ENCODE results near the gene CACNA1H. TPM values are rescaled to one million over a fixed set of nuclear protein-coding genes. Genes with fewer than 3 reads are reported as not detected.

Gene CACNA1H
- total RNA-seq, 2 experiments from 2014 or later, result 0.27 to 0.34 TPM

DNA sequence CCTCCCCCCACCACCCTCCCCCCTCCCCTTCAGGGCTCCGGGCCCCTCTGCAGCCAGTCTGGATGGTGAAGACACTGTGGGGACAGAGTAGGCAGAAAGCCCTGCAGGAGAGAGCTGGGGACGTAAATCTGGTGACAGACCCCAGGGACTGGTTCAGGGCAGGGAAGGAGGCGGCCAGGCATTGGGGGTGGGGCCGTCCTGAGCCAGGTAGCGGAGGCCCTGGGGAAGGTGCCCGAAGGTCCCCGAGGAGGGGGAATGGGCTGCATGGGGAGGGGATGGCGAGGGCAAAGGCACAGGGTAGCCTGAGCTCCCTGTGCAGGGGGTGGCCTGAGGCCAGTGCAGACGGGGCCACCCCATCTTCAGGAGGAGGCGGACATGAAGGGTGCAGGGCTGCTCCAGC is 26.3 kb upstream of the CACNA1H start:
- no peak for TF ChIP-seq CTCF (IDR thresholded peaks at IDR 0.05)
- POLR2A ChIA-PET, result no interaction called here
- intact Hi-C loops (cut with micrococcal nuclease), result no loop called here
- ATAC-seq (no peak), DNase-seq (no peak)
- Mint-ChIP-seq H3K27ac (no peak overlapping the region), H3K9me3 (no peaks in the 10 kb centered on the region), H3K4me3 (no peak overlapping the region), H3K4me1 (ENCODE audit: low read depth) (no peaks in the 10 kb centered on the region), H3K36me3 (ENCODE audit: low read depth) (no peaks in the 10 kb centered on the region), H3K27me3 (no peaks in the 10 kb centered on the region)
- CTCF ChIA-PET, result no interaction called here

DNA sequence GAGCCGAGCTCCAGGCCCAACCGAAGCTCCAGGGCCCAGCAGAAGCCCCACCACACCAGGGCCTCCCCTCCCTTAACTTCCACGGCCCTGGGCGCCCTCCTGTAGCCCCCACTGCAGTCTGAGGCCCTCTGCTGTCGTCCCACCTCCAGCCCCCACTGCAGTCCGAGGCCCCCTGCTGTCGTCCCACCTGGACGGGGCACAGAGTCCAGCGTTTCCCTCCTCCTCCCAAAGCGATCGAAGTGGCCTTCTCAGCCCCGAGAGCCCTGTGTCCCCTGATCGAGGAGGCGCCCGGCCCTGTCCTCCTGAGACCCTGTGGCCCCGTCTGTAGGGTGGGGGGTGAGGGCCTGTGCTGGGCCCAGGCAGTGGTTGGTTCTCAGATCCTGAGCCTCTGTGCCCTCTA is 25.8 kb upstream of the CACNA1H start:
- no peak for TF ChIP-seq CTCF (IDR thresholded peaks at IDR 0.05)
- Mint-ChIP-seq H3K4me3 (no peak overlapping the region), H3K27me3 (no peaks in the 10 kb centered on the region), H3K27ac (no peak overlapping the region), H3K4me1 (ENCODE audit: low read depth) (no peaks in the 10 kb centered on the region), H3K9me3 (no peaks in the 10 kb centered on the region), H3K36me3 (ENCODE audit: low read depth) (no peaks in the 10 kb centered on the region)
- intact Hi-C loops (cut with micrococcal nuclease), result no loop called here
- ATAC-seq (no peak), DNase-seq (no peak)
- POLR2A ChIA-PET, result no interaction called here
- CTCF ChIA-PET, result no interaction called here

DNA sequence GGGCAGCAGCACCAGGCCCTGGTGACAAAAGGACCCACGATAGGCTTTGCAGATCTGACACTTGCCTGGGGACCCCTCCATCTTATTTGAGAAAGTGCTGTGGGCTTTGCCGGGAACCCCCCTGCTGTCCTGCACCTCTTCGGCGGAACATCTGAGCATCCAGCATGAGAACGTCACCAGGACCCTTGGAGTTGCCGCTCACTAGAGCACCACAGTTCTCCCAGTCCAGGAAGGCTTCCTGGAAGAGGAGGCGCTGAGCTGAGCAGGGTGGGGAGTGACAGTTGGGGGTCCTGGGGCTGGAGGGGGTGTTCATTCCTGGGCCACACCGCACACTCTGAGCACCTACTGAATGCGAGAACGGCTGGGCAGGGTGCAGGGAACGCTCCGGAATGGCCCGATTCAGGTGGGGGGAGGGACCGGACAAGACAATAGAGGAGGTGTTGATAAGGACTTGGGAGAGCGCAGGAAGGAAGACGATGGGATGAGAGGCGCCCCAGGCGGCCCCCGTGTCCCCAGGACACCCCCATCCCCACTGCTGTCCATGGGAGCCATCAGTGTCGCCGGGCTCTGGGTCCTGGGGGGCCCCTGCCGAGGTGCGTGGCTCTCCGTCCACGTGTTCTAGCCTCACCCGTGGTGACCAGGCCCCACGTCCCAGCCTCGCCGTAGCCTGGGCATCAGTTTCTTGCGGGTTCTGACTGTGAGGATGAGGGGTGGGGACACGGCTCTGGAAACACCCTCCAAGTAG is 24.8 kb upstream of the CACNA1H start:
- no peak for DNase-seq
- H3K27me3 Mint-ChIP-seq, result no peaks in the 10 kb centered on the region
- ATAC-seq, result no peak
- H3K4me3 Mint-ChIP-seq, result no peak overlapping the region
- H3K9me3 Mint-ChIP-seq, result no peaks in the 10 kb centered on the region
- H3K4me1 Mint-ChIP-seq (ENCODE audit: low read depth), result no peaks in the 10 kb centered on the region
- no peak overlapping the region for H3K27ac Mint-ChIP-seq
- POLR2A ChIA-PET, result no interaction called here
- no peaks in the 10 kb centered on the region for H3K36me3 Mint-ChIP-seq (ENCODE audit: low read depth)
- CTCF ChIA-PET, result no interaction called here
- no peak for TF ChIP-seq CTCF (IDR thresholded peaks at IDR 0.05)
- intact Hi-C loops (cut with micrococcal nuclease), result no loop called here

GRCh38 chr16:1129106-1129960 is 23.6 kb upstream of the CACNA1H start:
- ATAC-seq, result no peak

More at GRCh38 chr16:1129106-1129960, 23.6 kb upstream of the CACNA1H start:
- no peaks in the 10 kb centered on the region for H3K4me1 Mint-ChIP-seq (ENCODE audit: low read depth)
- intact Hi-C loops (cut with micrococcal nuclease), result no loop called here
- ChIA-PET CTCF (no interaction called here), POLR2A (no interaction called here)
- no peak for DNase-seq
- H3K36me3 Mint-ChIP-seq (ENCODE audit: low read depth), result no peaks in the 10 kb centered on the region
- TF ChIP-seq CTCF (IDR thresholded peaks at IDR 0.05), result no peak
- no peak overlapping the region for H3K27ac Mint-ChIP-seq
- H3K4me3 Mint-ChIP-seq, result no peak overlapping the region
- H3K9me3 Mint-ChIP-seq, result no peaks in the 10 kb centered on the region
- H3K27me3 Mint-ChIP-seq, result no peaks in the 10 kb centered on the region

All from activated CD8-positive, alpha-beta T cell treated with anti-CD3 and anti-CD28 coated beads for 36 hours (primary cell).